Right lobe of liver (tissue), 6 donors: ENCODE measurements around the gene LDLRAD4. TPM values are rescaled to one million over a fixed set of nuclear protein-coding genes. Genes with fewer than 3 reads are reported as not detected.
A peak's percentile ranks its signal among the peaks of the same experiment; 100 is the strongest.

Experiments
- ATAC-seq, 4 donors: fragments of 200-7000 bp; cut with Tn5 transposase; one replicate each; pipeline ENCODE4 v1.9.1; 2020; ENCODE audit warnings: mild to moderate bottlenecking in 4 of 4, moderate library complexity in 4 of 4
- DNase-seq, 3 donors: peaks; one replicate each; pipeline ENCODE4 v3.0.0-alpha.2; 2020
- H3K27ac ChIP-seq, 3 donors: fragments of 200-600 bp; one replicate each; pipeline ENCODE4 v1.8.0; 2022
- H3K27me3 ChIP-seq, 2 donors: fragments of 200-600 bp; one replicate each; pipeline ENCODE4 v1.8.0; 2022
- H3K36me3 ChIP-seq, 4 donors: fragments of 200-600 bp; sonication (generic) in 1 of 4; one replicate each; pipeline versions ENCODE4 v1.5.1 to v1.8.0; 2017 to 2022; ENCODE audit warnings: control low read depth in 1 of 4
- H3K4me1 ChIP-seq, 4 donors: fragments of 200-600 bp; sonication (generic) in 1 of 4; one replicate each; pipeline versions ENCODE4 v1.5.1 to v1.8.0; 2017 to 2022; ENCODE audit warnings: control low read depth in 1 of 4
- H3K4me3 ChIP-seq, 3 donors: fragments of 200-600 bp; one replicate each; pipeline ENCODE4 v1.8.0; 2022
- H3K9me3 ChIP-seq, 4 donors: fragments of 200-600 bp; sonication (generic) in 1 of 4; one replicate each; pipeline versions ENCODE4 v1.5.1 to v1.8.0; 2017 to 2022; ENCODE audit warnings: control low read depth in 1 of 4
- CTCF ChIP-seq, 4 donors: fragments of 200-600 bp in 3 of 4; fragments of 450-650 bp in 1 of 4; IDR thresholded peaks; one replicate each; pipeline versions ENCODE4 v1.5.1 to v1.8.0; 2016 to 2022; ENCODE audit warnings: antibody characterized with exemption in 4 of 4, mild to moderate bottlenecking in 2 of 4
- POLR2A ChIP-seq: fragments of 450-650 bp; IDR thresholded peaks from one replicate; pipeline ENCODE4 v1.6.1; 2017; ENCODE audit warnings: antibody characterized with exemption, mild to moderate bottlenecking
- WGBS: methylation state at CpG from one replicate; pipeline ENCODE4 v1.1.6; 2018; ENCODE audit warnings: low coverage, low lambda C conversion rate; ENCODE audit not compliant: insufficient coverage; ENCODE audit errors: missing lambda C conversion rate; 5-methylcytosine and 5-hydroxymethylcytosine counted together
- intact Hi-C, 2 donors: fragments of 100-400 bp; cut with DNase I; formaldehyde crosslinking; loops; one replicate each; pipeline versions ENCODE4 v1.11.2 to v1.14.1; 2022
- total RNA-seq, 6 experiments: library from RNA; depleted of rRNA in 2 of 6; stranded (reverse); fragments of >200 nt in 2 of 6; fragmentation: NEBNext Ultra II Directional in 3 of 6; extraction: Animal tissue kit (Norgen Biotek cat#: 25700) in 3 of 6; gene quantifications; one replicate each; pipeline versions ENCODE4 v1.1.0 to v1.2.4, GENCODE V29; 2016 to 2023
- donor health status: DM: no; HTN: yes; CAD: no.
- donor health status: DM: no; HTN: no; CAD: no.
- donor health status: DM: no; HTN: no; CAD: no.
- donor health status: DM: no; HTN: yes; CAD: no.
- donor health status: DM: no; HTN: yes; CAD: no.

LDLRAD4 gene
- total RNA-seq, 6 experiments from 2014 or later = 10.6 to 66.4 (median 18.7) TPM

- Histone ChIP-seq H3K4me1 (peaks cover 0 to 21% (median 10%) of the 10 kb centered on the region in 4 donors), H3K27ac (no peak overlapping the region), H3K36me3 (no peaks in the 10 kb centered on the region), H3K4me3 (no peak overlapping the region), H3K9me3 (no peaks in the 10 kb centered on the region), H3K27me3 (no peaks in the 10 kb centered on the region)
- ATAC-seq (no peak), DNase-seq (no peak)
- intact Hi-C loops = no loop called here
- 79% methylated on average over 8 of the region's 17 CpGs for WGBS
- TF ChIP-seq POLR2A (no peak), CTCF (IDR thresholded peaks at IDR 0.05) (no peak)
Measured at GRCh38 chr18:13405305-13406038, 186.9 kb downstream of the LDLRAD4 start.

- 58% methylated on average over 2 of the region's 9 CpGs for WGBS
- intact Hi-C loops = no loop called here
- Histone ChIP-seq H3K9me3 (no peaks in the 10 kb centered on the region), H3K36me3 (no peaks in the 10 kb centered on the region), H3K27me3 (no peaks in the 10 kb centered on the region), H3K27ac (peak overlapping the region in 2 of 3 donors; percentile 23 to 40), H3K4me1 (peaks cover 0 to 21% (median 10%) of the 10 kb centered on the region in 4 donors), H3K4me3 (no peak overlapping the region)
- no peak for DNase-seq
- ATAC-seq = peak in 1 of 4 donors; percentile 6
- TF ChIP-seq CTCF (IDR thresholded peaks at IDR 0.05) (no peak), POLR2A (no peak)
Measured at GRCh38 chr18:13406049-13406615, 187.6 kb downstream of the LDLRAD4 start.

DNA sequence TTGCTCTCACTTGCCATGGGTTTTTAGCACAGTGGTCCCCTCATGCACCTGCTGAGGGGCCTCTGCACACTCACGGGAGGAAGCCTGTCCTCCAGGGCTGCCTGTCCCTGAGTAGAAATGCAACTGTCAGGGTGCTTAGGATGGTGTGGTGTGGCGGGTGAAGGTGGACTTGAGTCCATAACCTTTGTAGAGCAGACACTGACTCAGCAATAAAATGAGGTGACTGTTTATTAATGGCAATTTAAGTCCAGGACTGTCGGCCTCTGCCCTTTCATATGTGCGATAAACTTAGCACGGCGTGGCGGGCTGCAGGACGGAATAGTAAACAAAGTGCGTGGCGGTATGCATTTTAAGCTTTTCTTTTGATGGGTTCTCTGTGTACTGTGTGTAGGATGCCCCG, 188.2 kb downstream of the LDLRAD4 start:
- Histone ChIP-seq H3K36me3 (no peaks in the 10 kb centered on the region), H3K4me3 (no peak overlapping the region), H3K27me3 (no peaks in the 10 kb centered on the region), H3K9me3 (no peaks in the 10 kb centered on the region), H3K27ac (peak overlapping the region in 2 of 3 donors; percentile 23 to 40), H3K4me1 (peaks cover 0 to 21% (median 10%) of the 10 kb centered on the region in 4 donors)
- DNase-seq (peak in 1 of 3 donors; percentile 69), ATAC-seq (peak; percentile 84 to 90 (median 89))
- TF ChIP-seq POLR2A = no peak
- no peak for TF ChIP-seq CTCF (IDR thresholded peaks at IDR 0.05)
- intact Hi-C loops = no loop called here
- 47% methylated on average over 11 of the region's 11 CpGs for WGBS

- Histone ChIP-seq H3K4me1 (peaks cover 0 to 21% (median 10%) of the 10 kb centered on the region in 4 donors), H3K27ac (peak overlapping the region in 2 of 3 donors; percentile 30 to 38), H3K36me3 (no peaks in the 10 kb centered on the region), H3K9me3 (no peaks in the 10 kb centered on the region), H3K27me3 (no peaks in the 10 kb centered on the region), H3K4me3 (no peak overlapping the region)
- intact Hi-C loops = no loop called here
- no peak for TF ChIP-seq POLR2A
- TF ChIP-seq CTCF (IDR thresholded peaks at IDR 0.05) = no peak
- WGBS = 44% methylated on average over 3 of the region's 4 CpGs
- DNase-seq = no peak
- peak; percentile 21 to 51 (median 30) for ATAC-seq
Measured at GRCh38 chr18:13407484-13407883, 188.9 kb downstream of the LDLRAD4 start.
